HG03439 (cell line): ENCODE measurements around the gene ROBO2.

Experiments
- ATAC-seq: cut with Tn5 transposase; IDR thresholded peaks from one replicate; pipeline ENCODE4 v1.9.1; 2021; ENCODE audit warnings: mild to moderate bottlenecking, moderate library complexity; ENCODE audit not compliant: unreplicated experiment

Gene ROBO2

DNA sequence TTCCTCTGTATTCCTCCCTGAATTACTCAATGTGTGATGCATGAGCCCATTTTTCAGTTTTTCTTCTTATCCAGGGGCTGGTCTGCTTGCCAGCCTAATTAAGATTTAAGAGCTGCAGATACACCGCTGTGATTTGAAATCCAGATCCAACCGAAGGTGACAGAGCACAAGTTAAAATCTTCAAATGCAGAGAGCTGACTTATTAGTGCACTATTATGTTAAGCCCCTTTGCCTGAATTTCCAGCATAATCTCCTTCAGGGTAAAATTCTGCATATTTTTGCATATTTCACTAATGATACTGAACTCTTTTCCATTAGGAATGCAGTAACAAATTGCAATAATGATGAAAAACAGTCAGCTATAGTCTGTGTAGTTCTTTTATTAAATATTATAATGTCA lies 583.6 kb downstream of the ROBO2 start:
- ATAC-seq = no peak

DNA sequence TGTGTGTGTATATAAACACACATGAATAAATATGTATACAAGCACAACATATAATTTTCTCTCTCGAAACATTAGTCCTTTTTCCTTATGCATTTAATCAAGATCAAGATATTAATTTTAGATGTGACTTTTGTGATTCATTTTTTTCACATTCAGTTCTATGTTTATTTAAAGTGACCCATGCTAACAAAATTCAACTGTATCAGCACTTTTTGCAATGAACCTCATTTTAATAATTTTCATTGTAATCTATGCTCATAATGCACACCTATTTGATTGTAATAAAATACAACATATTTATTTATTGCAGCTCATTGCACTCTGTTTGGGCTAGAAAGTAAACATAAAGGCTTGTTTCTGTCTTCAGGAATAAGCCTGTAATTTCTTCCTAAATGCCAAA lies 586.3 kb downstream of the ROBO2 start:
- no peak for ATAC-seq

DNA sequence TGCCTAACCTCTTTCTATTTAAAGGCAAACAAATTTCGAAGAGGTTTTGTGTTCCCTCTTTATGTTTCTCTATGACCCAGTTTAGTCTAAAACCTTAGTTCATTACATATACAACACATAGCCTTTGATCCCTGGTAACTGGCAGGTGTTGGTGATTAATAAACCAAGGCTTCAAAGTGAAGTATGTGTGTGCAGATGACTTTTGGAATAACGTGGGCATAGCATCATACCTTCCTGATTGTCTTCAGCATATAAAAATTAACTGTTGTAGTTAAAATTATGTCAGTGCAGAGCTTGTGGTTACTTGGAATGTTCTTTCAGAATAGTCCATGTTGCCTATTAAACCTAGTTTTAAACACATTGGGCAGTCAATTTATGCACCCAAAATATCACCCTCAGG lies 608.3 kb downstream of the ROBO2 start:
- ATAC-seq = no peak

DNA sequence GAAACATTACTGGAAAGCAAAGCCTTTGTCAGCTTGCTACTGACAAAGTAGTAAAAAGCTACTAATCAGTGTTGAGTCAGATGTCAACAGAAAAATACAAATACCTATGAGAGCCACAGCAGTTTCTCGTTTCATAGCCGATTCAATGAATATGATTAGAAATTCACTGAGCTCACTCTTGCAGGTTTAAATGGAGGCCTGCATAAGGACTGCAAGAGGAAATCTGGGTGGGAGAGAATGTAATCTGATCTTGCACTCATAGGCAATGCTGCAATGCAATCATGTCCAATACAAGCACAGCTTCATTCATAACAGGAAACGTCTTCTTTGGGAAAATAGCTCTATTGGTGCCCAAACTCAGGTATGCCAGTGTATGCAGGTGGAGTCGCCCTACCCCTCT lies 608.8 kb downstream of the ROBO2 start:
- no peak for ATAC-seq

DNA sequence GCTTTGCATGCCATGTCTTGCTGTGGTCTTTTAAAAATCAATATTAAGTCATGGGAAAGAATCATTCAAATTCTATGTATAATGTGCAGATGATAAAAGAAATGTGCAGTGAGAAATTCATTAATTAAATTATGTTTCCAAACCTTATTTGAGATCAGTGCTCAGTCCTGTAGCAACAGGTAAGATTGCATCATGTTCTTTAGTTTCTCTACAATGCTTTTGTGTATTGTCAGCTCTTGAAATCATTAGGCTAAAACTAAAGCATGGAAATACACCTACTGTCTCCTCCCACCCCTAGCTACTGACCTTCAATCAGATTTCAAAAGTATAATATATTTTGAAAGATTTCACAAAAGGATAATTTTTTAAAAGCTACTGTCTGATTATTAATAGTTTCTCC lies 612.7 kb downstream of the ROBO2 start:
- no peak for ATAC-seq

DNA sequence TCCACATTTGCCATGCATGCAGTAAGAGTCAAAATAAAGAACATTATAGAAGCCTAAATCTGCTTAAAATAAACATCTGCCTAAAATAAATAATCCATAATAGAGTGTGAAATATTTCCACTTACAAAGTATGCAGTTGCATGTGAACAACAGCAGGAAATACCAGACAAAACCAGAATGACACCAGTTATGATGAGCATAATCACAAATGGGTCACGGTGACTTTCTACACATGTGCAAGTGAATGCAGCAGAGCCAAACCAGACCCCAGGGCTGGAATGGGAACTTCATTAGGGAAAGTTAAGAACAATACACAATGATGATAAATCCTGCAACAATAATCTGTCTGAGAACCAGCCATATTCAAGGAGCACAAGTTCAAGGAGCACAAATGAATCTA lies 615.5 kb downstream of the ROBO2 start:
- ATAC-seq = no peak

DNA sequence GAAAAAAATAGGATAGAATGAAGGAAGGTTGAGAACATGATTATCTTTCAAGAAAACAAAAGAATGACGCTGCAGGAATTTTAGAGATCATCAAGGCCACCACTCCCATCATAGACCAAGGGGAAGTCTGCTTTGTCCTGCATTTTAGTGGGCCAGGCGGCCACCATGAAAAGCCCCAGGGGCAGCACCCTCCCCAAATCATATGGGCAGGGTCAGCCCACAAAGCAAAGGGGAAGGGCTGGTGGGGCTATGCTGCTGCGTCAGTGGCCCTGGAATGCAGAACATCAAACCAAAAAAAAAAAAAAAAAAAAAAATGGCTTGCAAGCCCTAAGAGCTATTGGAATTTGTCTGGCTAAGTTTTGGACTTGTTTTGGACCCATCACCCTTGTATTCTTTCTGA lies 620.8 kb downstream of the ROBO2 start:
- ATAC-seq = no peak

DNA sequence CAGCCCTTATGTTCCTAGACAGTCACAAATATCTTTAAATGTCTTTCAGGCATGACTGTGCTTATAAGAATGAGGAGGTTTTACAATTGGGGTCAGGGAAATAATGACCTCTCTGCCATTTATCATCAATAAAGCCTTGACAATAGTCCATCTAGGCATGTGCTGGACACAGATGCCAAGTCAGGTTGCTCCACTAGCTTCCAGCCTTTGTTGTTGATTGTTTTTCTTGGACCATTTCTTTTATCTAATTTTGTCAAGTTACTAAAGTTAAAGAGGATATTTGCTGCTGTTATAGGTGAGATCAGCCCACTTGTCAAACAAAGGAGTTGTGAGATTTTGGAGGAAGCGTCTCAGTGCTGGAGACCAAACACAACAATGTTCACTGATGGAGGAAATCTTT lies 628.0 kb downstream of the ROBO2 start:
- ATAC-seq = no peak

DNA sequence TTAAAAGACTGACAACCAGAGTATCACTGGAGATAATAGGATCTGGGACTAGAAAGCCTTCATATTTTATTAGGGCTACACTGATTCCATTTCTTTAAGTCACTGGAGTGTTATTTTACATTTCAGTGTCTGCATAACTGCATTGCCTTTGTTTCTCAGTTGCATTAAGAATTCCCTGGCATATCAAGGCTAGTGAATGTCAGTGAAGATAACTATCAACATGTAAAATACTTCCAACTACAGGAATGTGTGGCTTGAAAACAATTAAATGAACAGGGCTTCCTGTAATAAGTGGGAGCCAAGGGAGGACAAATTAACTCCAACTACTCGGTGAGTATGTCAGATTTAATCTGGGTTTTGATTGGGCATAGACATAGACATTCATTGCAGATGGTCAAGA lies 628.5 kb downstream of the ROBO2 start:
- no peak for ATAC-seq

DNA sequence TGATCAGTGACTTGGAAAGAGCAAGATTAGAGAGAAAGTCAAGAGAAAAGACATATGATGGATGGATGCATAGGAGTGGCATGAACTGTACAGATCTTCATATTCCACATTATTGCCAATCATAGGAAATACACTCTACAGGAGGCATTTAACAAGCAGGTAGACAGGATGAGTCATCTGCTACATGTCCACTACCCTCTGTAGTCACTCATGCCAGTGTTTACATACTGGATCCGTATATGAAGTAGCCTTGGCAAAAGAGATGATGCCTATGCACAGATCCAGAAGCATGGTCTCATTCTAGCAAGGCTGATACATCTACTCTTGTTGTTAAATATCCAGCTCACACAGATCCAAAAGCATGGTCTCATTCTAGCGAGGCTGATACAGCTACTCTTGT lies 632.1 kb downstream of the ROBO2 start:
- no peak for ATAC-seq

DNA sequence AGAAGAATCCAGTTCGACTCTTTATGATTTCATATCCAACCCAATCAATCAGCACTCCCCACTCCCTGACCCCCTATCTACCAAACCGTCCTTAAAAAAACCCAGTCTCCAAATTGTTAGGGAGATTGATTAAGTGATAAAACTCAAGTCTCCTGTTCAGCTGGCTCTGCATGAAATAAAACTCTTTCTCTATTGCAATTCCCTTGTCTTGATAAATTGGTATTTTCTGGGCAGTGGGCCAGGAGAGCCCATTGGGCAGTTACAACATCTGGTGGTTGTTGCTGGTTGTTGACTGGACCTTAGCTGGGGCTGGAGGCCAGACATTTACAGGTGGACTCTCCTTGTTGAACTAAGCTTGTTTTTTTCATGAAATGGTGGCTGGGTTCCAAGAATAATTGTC lies 642.3 kb downstream of the ROBO2 start:
- ATAC-seq = no peak

DNA sequence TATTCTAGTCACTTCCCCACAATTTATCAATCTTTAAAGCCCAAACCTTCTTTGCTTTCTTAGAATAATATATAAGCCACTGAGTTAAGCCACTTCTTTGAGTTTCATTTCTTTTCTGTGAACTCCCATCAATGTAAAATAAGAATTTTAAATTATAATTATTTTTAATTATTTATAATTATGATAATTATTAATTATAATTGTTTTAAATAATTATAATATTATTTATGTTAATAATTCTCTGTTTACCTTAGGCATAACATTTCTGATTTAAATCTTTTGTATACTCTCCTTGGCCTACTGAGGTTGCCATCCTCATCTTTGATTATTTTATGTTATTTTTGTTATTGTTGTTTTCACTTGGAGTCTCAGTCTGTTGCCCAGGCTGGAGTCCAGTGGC lies 644.2 kb downstream of the ROBO2 start:
- ATAC-seq = no peak

DNA sequence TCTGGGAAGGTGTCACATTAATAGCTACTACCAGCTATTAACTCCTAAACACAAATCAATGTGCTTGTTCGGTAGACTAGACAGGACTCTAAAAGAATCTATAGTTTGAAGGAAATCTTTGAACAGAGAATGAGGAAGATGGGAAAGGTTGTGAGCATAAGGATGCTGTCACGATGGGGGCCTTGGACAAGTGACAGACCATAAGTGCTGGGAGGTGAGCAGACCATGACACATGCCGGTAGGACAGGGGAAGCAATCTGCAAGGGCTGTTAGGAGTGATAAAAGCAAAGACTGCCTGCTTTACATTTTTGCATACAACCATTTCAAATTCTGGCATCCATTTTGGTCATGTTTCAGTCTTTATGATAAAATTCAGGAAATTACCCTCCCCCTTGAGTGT lies 645.8 kb downstream of the ROBO2 start:
- ATAC-seq = no peak

DNA sequence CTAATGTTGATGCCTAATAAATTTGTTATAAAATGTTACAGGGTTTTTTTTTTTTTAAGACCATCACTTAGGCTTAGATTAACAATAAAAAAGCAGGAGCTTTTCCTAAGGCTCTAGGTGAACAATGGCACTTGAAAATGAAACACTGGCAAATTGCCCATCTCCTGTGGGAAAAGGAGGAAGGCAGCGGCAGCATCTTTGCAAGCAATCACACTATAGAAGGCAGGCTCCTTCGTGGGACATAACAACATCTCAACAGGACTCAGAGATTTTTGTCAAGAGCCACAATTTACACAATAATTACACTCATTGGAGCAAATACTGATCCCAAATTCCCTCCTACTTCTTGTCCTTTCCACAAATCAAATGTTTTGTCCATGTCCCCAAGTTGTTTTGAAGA lies 646.7 kb downstream of the ROBO2 start:
- ATAC-seq = no peak

DNA sequence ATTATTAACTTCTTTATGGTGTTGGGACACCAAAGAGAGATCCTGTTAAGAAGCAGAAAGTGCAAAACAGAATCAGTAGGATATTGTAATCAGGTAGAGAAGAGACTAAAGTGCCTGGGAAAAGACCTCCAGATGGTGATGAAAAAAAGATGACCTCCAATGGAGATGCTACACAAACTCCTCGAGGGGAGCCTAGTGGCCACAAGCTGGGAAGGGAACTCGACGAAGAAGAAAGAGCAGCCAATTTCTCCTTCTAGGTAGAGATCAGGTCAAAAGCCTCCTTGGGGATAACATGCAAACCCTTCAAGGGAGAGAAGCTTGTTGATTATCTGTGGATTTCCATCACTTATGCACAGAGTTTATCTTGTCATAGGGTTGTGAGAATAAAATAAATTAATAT lies 647.6 kb downstream of the ROBO2 start:
- no peak for ATAC-seq

DNA sequence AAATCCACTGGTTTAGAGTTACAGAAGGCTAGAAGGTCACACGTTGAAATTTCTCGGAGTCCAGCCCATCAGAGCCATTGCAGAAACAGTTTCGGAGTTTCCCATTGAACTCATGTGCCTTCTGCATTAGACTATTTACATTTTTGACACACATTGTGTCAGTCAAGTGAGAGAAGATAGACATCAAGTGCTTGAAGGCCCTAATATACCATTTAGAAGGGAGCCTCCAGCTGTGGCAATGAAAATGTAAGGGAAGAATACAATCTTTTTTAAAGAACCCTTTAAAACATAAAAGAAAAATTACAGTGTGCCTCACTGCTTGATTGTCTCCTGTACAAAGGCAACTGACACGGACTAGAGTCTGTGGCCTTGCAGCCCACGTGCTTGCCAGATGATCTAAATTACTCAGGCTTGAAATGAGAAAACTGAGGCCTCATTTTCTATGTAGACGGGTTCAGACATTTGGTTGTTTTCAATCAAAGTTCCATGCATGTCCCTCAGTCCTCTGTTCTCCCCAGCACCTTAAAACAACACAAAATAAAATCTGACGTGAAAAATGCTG lies 650.5 kb downstream of the ROBO2 start:
- no peak for ATAC-seq

DNA sequence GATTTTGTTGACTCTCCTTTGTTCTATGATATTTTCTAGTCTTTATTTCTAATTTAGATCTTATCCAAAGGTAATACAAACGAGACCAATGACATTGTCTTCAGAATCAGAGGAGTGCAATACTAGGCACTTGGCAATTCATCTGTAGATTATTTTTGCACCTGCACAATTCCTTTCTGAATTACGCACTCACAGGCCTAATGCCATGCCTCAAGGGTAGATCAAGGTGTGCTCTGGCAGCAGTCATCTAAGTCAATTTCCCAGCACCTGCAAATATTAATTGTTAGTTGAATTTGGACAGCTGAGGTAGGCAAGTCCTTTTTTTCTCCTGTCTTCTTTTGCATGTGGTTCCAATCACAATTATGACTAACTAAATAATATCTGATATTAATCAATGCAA lies 653.2 kb downstream of the ROBO2 start:
- ATAC-seq = no peak

DNA sequence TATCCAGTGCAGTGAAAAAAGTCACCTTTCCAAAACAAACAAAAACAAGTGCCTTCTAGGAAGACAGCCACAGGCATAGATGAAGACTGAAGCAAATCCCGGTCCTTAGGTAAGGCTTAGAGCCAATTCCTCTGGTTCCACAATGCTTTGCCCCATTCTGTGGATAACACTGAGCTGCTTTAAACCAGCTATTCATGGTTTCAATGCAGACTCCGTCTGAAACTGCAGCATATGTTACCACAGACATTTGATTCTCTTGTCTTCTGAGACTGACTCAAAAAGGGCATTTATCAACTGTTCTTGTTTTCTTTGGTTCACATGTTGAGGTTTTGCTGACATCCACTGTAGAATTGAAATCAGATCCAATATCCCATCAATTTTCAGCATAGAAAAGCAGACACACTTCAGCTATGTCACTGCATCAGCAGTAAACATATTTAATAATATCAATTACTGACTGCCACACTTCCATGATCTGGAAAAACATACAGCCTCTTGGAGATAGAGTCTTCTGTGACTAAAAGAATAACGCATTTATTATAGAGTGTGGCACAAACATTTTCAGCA lies 659.3 kb downstream of the ROBO2 start:
- no peak for ATAC-seq
